ENCODE data around the gene SH2D6.

DNA sequence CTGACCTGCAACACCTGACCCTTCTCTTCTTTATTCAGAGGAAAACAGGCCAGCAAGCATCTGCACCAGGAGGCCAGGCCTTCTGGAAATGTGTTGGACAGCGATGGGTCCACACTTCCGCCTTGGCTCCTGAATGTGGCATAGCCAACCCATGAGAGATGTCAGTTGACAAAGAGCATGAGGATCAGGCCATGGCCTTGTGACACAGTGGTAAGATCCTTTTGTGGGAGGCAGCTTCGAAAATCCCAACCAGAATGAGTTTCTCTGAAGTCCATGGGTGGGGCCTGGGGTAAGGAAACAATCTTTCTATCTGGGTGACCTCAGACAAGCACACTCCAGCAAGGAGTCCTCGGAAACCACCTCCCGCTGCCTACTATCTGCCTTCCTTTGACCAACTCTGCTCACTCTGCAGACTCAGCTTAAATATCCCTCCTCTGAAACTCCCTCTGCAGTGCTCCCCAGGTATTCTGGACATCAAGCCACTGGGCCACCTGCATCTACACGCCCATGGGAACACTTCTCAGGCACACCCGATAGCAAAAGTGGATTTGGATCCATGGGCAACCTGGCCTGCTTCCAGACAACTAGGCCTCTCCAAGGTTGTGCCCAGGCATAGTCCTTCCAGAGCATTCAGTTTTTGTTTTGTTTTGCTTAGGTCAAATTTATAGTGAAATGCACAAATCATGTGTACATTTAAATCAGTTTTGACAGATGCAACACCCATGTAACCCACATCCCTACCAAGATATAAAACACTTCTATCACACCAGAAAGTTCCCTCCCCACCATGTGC lies 3.6 kb upstream of the SH2D6 start:
- no peak for TF ChIP-seq CTCF (IDR thresholded peaks at IDR 0.05)
- no peak for TF ChIP-seq POLR2A (IDR thresholded peaks at IDR 0.05)

All from lower leg skin (tissue), 3 donors.